Measurements from ENCODE around the gene PARP11.

- TF ChIP-seq, protein P1, sequence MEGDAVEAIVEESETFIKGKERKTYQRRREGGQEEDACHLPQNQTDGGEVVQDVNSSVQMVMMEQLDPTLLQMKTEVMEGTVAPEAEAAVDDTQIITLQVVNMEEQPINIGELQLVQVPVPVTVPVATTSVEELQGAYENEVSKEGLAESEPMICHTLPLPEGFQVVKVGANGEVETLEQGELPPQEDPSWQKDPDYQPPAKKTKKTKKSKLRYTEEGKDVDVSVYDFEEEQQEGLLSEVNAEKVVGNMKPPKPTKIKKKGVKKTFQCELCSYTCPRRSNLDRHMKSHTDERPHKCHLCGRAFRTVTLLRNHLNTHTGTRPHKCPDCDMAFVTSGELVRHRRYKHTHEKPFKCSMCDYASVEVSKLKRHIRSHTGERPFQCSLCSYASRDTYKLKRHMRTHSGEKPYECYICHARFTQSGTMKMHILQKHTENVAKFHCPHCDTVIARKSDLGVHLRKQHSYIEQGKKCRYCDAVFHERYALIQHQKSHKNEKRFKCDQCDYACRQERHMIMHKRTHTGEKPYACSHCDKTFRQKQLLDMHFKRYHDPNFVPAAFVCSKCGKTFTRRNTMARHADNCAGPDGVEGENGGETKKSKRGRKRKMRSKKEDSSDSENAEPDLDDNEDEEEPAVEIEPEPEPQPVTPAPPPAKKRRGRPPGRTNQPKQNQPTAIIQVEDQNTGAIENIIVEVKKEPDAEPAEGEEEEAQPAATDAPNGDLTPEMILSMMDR (conservative IDR thresholded peaks at IDR 0.05; ENCODE audit: low read length), result no peak
- no peak for TF ChIP-seq EZH2phosphoT487 (IDR thresholded peaks at IDR 0.05; ENCODE audit: borderline replicate concordance, low read depth, low read length)
These were observed 38.2 kb upstream of the PARP11 start for GRCh38 chr12:3911409-3911808.
